HUES6 (cell line): ENCODE measurements around the gene CASKIN2.

Source experiments
- H3K27ac ChIP-seq: 2 replicates; pipeline ENCODE4 v1.7.0; 2013; ENCODE audit warnings: low read depth, mild to moderate bottlenecking, low read length, inconsistent platforms
- H3K27me3 ChIP-seq: 2 replicates; pipeline ENCODE4 v1.6.1; 2013; ENCODE audit warnings: low read length; ENCODE audit not compliant: control insufficient read depth, insufficient read depth
- H3K36me3 ChIP-seq: 2 replicates; pipeline ENCODE4 v1.6.1; 2013; ENCODE audit warnings: low read length; ENCODE audit not compliant: control insufficient read depth, insufficient read depth
- H3K4me1 ChIP-seq: 2 replicates; pipeline ENCODE4 v1.6.1; 2013; ENCODE audit warnings: low read length; ENCODE audit not compliant: control insufficient read depth, insufficient read depth
- H3K4me3 ChIP-seq: 2 replicates; pipeline ENCODE4 v1.5.1; 2013; ENCODE audit warnings: low read depth, low read length
- H3K9ac ChIP-seq: one replicate; pipeline ENCODE4 v1.6.1; 2013; ENCODE audit warnings: mild to moderate bottlenecking, low read length
- H3K9me3 ChIP-seq: 2 replicates; pipeline ENCODE4 v1.6.1; 2013; ENCODE audit warnings: low read depth, low read length; ENCODE audit not compliant: control insufficient read depth, insufficient read depth

The CASKIN2 gene, protein sequence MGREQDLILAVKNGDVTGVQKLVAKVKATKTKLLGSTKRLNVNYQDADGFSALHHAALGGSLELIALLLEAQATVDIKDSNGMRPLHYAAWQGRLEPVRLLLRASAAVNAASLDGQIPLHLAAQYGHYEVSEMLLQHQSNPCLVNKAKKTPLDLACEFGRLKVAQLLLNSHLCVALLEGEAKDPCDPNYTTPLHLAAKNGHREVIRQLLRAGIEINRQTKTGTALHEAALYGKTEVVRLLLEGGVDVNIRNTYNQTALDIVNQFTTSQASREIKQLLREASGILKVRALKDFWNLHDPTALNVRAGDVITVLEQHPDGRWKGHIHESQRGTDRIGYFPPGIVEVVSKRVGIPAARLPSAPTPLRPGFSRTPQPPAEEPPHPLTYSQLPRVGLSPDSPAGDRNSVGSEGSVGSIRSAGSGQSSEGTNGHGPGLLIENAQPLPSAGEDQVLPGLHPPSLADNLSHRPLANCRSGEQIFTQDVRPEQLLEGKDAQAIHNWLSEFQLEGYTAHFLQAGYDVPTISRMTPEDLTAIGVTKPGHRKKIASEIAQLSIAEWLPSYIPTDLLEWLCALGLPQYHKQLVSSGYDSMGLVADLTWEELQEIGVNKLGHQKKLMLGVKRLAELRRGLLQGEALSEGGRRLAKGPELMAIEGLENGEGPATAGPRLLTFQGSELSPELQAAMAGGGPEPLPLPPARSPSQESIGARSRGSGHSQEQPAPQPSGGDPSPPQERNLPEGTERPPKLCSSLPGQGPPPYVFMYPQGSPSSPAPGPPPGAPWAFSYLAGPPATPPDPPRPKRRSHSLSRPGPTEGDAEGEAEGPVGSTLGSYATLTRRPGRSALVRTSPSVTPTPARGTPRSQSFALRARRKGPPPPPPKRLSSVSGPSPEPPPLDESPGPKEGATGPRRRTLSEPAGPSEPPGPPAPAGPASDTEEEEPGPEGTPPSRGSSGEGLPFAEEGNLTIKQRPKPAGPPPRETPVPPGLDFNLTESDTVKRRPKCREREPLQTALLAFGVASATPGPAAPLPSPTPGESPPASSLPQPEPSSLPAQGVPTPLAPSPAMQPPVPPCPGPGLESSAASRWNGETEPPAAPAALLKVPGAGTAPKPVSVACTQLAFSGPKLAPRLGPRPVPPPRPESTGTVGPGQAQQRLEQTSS (N-terminal part only)

DNA sequence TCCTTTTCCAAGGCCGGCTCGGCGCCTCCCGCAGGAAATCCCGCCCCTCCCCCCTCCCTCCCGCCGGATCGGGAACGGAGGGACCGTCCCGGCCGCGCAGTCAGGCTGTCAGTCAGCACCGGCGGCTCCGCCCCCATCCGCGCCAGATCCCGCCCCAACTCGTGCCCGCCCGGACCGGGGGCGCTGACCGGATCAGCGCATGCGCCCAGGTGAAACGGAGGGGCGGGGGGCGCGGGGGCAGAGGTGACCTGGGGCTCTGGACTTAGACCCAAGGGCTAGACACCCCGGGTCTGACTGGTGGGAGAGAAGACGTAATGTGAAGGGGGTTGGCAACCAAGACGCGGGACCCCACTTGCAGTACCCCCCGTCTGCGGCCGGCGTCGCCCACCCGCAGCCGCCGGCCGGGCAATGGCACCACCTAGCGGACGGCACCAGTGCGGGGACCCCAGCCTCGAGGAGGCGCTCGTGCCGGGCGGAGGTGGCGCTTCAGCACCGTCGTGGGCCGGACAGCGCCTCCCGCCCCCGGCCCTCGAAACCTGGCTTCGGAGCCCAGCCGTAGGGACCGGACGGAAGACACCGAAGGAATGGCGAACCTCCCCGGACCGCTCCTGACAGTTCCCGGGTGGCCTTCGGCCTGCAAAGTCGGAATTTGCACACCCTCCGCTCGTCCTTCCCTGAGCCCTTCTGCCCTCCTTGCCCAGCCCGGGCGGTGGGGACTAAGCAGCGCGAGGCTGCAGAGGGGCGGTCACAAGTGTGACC is at the start of gene CASKIN2:
Gene CASKIN2 (minus strand): TSS at position 42 of the 759 bp plus-strand sequence. CDS start 1,733 bp downstream, outside the sequence.
- H3K9me3 ChIP-seq: no peaks in the 10 kb centered on the region
- no peaks in the 10 kb centered on the region for H3K27me3 ChIP-seq
- H3K4me1 ChIP-seq: peaks cover 9% of the 10 kb centered on the region
- H3K36me3 ChIP-seq: peaks cover 22% of the 10 kb centered on the region
- peak within 1 kb of the TSS; percentile 95 for H3K4me3 ChIP-seq
- H3K9ac ChIP-seq: peak within 1 kb of the TSS; percentile 78
- H3K27ac ChIP-seq: peak within 1 kb of the TSS; percentile 70; the same call in 1 of the 2 replicates

DNA sequence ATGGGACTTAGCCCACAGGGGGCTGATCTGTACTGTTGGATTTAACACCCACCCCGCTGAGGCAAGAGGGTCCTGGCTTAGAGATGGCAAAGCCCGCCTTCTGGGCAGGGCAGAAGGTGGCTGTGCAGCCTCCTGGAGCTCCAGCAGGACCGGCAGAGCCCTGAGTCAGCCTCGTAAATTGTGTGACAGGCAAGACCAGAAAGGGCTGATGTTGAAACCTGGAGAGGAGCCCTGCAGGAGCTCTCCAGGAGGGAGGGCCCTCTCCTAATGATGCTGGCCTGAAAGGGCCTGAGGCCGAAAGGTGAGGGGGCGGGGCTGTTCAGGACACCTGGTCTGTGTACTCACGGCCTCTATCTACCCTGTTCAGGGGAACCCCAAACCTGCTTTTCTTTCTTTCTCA is 49.7 kb upstream of the CASKIN2 start:
- H3K4me1 ChIP-seq: peaks cover 5% of the 10 kb centered on the region; the same call in 1 of the 2 replicates
- H3K36me3 ChIP-seq: peaks cover 36% of the 10 kb centered on the region
- H3K27me3 ChIP-seq: no peaks in the 10 kb centered on the region
- H3K9me3 ChIP-seq: no peaks in the 10 kb centered on the region
- H3K4me3 ChIP-seq: no peak overlapping the region
- no peak overlapping the region for H3K9ac ChIP-seq
- H3K27ac ChIP-seq: no peak overlapping the region

DNA sequence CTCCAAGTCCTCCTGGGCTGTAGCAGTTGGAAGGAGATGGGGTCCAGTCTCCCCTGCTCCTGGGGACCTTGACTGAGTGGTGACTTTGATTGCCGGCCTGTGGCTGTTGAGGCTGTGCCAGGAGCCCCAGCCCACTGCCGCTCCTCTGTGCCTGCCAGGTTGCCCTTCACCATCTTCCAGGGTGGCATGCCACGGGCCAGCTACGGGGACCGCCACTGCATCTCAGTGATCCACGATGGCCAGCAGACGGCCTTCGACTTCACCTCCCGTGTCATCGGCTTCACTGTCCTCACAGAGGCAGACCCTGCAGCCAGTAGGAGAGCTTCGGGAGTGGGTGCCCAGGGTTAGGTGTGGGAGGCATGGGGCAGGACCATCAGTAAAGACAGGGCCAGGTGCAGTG is 48.9 kb upstream of the CASKIN2 start:
- Histone ChIP-seq H3K27me3 (no peaks in the 10 kb centered on the region), H3K36me3 (peaks cover 32% of the 10 kb centered on the region), H3K9me3 (no peaks in the 10 kb centered on the region), H3K4me3 (no peak overlapping the region), H3K9ac (no peak overlapping the region), H3K27ac (no peak overlapping the region), H3K4me1 (peaks cover 5% of the 10 kb centered on the region; the same call in 1 of the 2 replicates)

DNA sequence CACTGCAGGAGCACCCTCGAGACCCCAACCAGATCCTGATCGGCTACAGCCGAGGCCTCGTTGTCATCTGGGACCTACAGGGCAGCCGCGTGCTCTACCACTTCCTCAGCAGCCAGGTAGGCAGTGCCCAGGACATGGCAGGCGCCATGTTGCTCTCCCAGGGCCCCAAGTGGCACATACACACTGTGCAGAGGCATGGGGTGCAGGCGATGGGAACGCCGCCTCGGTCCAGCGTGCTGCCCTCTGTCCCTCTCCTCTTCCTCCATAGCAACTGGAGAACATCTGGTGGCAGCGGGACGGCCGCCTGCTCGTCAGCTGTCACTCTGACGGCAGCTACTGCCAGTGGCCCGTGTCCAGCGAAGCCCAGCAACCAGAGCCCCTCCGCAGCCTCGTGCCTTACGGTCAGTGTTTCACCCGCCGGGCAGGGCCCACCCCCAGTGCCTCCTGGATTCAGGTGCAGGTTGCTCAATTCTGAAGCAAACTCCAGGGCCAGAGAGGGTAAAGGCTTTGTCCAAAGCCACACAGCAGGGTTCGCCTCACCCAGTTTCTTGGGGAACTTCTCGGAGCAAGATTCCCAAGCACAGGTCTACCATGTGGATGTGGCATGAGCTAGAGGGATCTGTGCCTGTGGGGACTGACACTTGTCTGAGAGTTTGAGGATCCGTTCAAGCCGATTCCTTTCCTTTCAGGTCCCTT is 47.9 kb upstream of the CASKIN2 start:
- Histone ChIP-seq H3K27ac (no peak overlapping the region), H3K9ac (no peak overlapping the region), H3K27me3 (no peaks in the 10 kb centered on the region), H3K4me1 (peaks cover 5% of the 10 kb centered on the region; the same call in 1 of the 2 replicates), H3K9me3 (no peaks in the 10 kb centered on the region), H3K36me3 (peaks cover 31% of the 10 kb centered on the region), H3K4me3 (no peak overlapping the region)

DNA sequence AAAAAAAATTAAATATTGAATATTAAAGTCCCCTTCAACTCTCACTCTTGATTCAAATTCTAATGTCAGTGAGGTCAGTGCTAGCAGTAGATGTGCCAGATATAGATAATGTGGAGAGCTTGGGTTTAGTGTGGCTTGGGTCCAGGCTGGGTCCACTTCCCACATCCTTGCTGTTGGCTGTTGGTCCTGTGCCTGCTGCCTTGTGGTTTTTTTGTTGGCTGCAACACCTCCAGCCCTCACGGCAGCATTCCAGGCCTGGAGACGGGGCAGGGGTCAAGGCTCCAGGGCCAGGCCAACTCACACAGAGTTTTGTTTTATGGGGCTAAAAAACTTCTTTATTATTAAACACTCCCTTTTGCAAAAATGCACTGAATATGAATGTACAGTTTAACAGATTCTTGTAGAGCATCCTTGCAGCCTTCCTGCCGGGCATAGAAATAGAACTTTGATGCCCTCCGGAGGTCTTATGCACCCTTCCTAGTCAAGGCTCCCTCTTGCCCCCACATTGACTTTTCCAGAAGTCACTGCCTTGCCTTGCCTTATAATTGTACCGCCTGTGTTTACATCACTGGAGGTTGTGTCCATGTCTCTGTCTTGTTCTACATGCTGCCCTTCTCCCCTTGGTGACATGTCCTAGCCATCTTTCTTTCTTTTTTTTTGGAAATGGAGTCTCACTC is 46.7 kb upstream of the CASKIN2 start:
- H3K4me3 ChIP-seq: no peak overlapping the region
- H3K27ac ChIP-seq: no peak overlapping the region
- no peaks in the 10 kb centered on the region for H3K27me3 ChIP-seq
- peaks cover 13% of the 10 kb centered on the region; the same call in 1 of the 2 replicates for H3K4me1 ChIP-seq
- H3K36me3 ChIP-seq: peaks cover 31% of the 10 kb centered on the region
- no peak overlapping the region for H3K9ac ChIP-seq
- no peaks in the 10 kb centered on the region for H3K9me3 ChIP-seq

DNA sequence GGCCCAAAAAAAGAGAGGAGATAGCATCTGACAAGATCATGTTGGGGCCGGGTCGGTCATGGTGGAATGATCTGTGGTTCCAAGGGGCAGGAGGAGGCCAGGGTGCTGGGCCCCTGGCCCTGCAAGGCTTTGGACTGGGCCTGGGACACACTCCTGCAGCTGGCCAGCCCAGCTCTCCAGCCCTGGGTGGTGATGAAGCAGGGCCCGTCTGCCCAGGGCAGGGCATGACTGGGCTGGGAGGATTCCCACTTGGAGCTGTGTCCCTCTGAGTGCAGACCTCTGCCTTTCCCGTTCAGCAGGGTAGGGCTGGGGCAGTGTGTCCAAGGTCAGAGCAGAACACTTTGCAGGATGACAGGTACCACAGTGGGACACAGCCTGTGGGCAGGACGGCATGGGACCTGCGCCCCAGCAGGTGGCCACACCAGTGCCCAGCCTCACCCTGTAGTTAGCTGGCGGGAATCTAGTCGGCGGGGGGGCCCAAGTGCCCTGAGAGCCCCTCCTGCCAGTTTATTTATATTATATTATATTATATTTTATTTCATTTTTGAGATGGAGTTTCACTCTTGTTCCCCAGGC is 44.7 kb upstream of the CASKIN2 start:
- Histone ChIP-seq H3K4me3 (no peak overlapping the region), H3K9ac (no peak overlapping the region), H3K9me3 (no peaks in the 10 kb centered on the region), H3K27me3 (no peaks in the 10 kb centered on the region), H3K36me3 (peaks cover 20% of the 10 kb centered on the region), H3K4me1 (peaks cover 12% of the 10 kb centered on the region; the same call in 1 of the 2 replicates), H3K27ac (no peak overlapping the region)

DNA sequence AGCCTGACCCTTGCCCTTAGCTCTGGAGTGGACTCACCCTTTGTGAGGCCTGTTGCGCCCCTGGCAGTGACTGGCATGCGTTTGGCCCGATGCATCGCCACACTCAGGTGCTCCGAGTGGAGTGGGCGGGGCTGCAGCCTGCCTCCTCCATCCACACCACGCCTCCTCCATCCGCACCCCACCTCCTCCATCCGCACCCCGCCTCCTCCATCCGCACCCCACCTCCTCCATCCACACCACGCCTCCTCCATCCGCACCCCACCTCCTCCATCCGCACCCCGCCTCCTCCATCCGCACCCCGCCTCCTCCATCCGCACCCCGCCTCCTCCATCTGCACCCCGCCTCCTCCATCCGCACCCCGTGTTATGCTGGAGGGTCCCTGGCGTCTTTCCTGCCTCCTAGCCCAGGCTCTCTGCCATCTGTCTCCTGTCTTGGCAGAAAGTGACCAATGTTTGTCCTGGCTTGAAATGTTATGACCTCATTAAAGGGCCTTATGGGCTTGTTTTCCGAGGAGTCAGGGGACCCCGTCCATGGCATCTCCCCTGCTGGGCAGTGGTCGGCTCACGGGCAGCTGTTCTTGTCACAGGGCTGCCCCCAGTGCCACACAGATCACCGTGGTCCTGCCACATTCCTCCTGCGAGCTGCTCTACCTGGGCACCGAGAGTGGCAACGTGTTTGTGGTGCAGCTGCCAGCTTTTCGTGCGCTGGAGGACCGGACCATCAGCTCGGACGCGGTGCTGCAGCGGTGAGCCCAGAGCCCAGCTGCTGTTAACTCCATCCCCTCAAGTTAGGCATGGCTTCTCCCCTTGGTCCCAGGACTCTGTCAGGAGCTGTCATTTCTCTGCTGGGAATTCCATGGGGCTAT is 43.6 kb upstream of the CASKIN2 start:
- H3K27ac ChIP-seq: no peak overlapping the region
- no peak overlapping the region for H3K9ac ChIP-seq
- peaks cover 14% of the 10 kb centered on the region for H3K36me3 ChIP-seq
- H3K27me3 ChIP-seq: no peaks in the 10 kb centered on the region
- H3K4me3 ChIP-seq: no peak overlapping the region
- H3K4me1 ChIP-seq: peaks cover 10% of the 10 kb centered on the region; the same call in 1 of the 2 replicates
- H3K9me3 ChIP-seq: no peaks in the 10 kb centered on the region

DNA sequence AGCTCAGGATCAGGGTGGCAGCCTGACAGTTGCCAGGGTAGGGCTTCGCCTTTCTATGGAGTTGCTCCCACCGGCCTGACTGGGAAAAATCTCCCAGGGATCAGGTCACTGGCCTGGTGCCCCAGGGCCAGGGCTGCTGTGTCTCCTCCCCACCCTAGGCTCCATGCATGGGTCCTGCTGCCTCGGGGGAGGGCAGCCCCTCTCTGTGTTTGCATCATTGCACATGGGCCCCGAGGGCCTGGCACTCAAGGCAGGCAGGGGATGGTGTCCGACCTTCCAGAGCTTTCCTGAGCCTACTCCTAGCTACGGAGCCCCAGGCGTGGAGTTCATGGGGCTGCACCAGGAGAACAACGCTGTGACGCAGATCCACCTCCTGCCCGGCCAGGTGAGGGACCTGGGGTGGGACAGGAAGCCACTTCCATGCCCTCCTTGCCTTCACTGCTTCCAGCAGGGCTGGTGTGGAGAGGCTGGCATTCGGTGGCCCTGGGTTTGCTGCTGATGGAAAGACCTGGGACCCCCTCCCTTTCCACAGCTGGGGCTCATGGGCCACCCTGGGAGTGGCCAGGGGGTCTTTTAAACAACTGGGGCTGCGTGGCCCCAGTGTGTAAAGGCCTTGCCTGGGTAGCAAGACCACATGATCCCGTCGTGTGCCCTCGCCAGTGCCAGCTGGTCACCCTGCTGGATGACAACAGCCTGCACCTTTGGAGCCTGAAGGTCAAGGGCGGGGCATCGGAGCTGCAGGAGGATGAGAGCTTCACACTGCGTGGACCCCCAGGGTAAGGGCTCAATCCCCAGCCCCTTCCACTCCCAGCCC is 42.7 kb upstream of the CASKIN2 start:
- H3K36me3 ChIP-seq: peaks cover 5% of the 10 kb centered on the region; the same call in 1 of the 2 replicates
- H3K27ac ChIP-seq: no peak overlapping the region
- H3K4me3 ChIP-seq: no peak overlapping the region
- no peak overlapping the region for H3K9ac ChIP-seq
- H3K27me3 ChIP-seq: no peaks in the 10 kb centered on the region
- no peaks in the 10 kb centered on the region for H3K9me3 ChIP-seq
- H3K4me1 ChIP-seq: peaks cover 14% of the 10 kb centered on the region; the same call in 1 of the 2 replicates
